GM18502 (cell line): Measurements from ENCODE around the gene CNPY1.
"Not testable (repeated sequence)": the region's sequence is repeated elsewhere in the genome, so short reads cannot be mapped to it uniquely, and the experiment has no call there.

Experiments used
- ATAC-seq: cut with Tn5 transposase; IDR thresholded peaks from one replicate; pipeline ENCODE4 v1.9.1; 2021; ENCODE audit warnings: mild to moderate bottlenecking; ENCODE audit not compliant: unreplicated experiment, poor library complexity

The CNPY1 gene

GRCh38 chr7:155546449-155546848 is at the start of gene CNPY1:
CNPY1 (minus strand) TSS chr7:155546559; CDS start chr7:155545929, 630 bp downstream.
- not testable (repeated sequence) for ATAC-seq

- no peak for ATAC-seq
These were observed 48.6 kb upstream of the CNPY1 start for GRCh38 chr7:155594961-155595366.

GRCh38 chr7:155594163-155594732 is 47.9 kb upstream of the CNPY1 start:
- ATAC-seq, result no peak

- no peak for ATAC-seq
These were observed 47.3 kb upstream of the CNPY1 start for GRCh38 chr7:155593461-155594162.

- ATAC-seq, result no peak
These were observed 44.9 kb upstream of the CNPY1 start for GRCh38 chr7:155591055-155591775.

GRCh38 chr7:155590215-155591018 is 44.1 kb upstream of the CNPY1 start:
- peak; percentile 84 for ATAC-seq

- ATAC-seq, result no peak
These were observed 42.9 kb upstream of the CNPY1 start for GRCh38 chr7:155589001-155589980.

GRCh38 chr7:155588468-155588998 is 42.2 kb upstream of the CNPY1 start:
- no peak for ATAC-seq

GRCh38 chr7:155587486-155587885 is 41.1 kb upstream of the CNPY1 start:
- no peak for ATAC-seq

GRCh38 chr7:155586843-155587440 is 40.6 kb upstream of the CNPY1 start:
- ATAC-seq, result no peak

GRCh38 chr7:155585951-155586350 is 39.6 kb upstream of the CNPY1 start:
- no peak for ATAC-seq

- ATAC-seq, result no peak
These were observed 39.2 kb upstream of the CNPY1 start for GRCh38 chr7:155585532-155585895.

GRCh38 chr7:155584763-155585531 is 38.6 kb upstream of the CNPY1 start:
- no peak for ATAC-seq

- no peak for ATAC-seq
These were observed 37.9 kb upstream of the CNPY1 start for GRCh38 chr7:155584261-155584660.

- ATAC-seq, result no peak
These were observed 37.3 kb upstream of the CNPY1 start for GRCh38 chr7:155583636-155584035.

- ATAC-seq, result no peak
These were observed 35.6 kb upstream of the CNPY1 start for GRCh38 chr7:155581954-155582353.

GRCh38 chr7:155581107-155581830 is 34.9 kb upstream of the CNPY1 start:
- ATAC-seq, result no peak

GRCh38 chr7:155580367-155580766 is 34.0 kb upstream of the CNPY1 start:
- ATAC-seq, result no peak
